GM21367 (cell line): Measurements from ENCODE around the gene PITPNC1.
"Not testable (repeated sequence)": the region's sequence is repeated elsewhere in the genome, so short reads cannot be mapped to it uniquely, and the experiment has no call there.

Experiments used
- ATAC-seq: cut with Tn5 transposase; IDR thresholded peaks from one replicate; pipeline ENCODE4 v1.9.1; 2021; ENCODE audit not compliant: unreplicated experiment

PITPNC1 gene

DNA sequence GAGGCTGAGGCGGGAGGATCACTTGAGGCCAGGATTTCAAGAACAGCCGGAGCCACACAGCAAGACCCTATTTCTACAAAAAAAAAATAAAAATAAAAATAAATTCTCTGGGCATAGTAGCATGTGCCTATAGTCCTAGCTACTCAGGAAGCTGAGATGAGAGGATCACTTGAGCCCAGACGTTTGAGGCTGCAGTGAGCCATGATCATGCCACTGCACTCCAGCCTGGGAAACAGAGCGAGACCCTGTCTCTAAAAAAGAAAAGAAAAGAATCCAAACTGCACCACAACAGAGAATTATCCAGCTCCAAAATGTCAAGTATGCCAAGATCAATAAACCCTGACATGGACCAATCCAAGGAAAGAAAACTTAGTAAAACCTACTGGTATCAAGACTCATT, 261.8 kb downstream of the PITPNC1 start:
- no peak for ATAC-seq

DNA sequence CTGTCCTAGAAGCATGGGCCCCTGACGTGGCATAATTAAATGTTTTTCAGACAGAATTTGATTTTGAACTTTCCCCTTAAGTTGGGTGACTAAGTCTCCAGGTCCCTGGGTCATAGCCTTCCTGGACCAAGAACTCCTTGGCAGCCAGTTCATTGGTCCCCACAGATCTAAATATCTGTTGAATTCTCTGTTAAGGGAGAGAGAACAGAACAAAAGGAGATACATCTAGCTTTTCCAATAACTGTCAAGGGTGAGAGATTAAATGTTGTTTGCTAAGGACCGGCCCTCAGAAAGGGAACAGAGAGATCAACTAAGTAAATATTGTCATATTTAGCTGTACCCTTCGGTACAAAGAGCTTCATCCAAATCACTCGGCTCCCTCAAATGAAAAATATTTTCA, 262.5 kb downstream of the PITPNC1 start:
- ATAC-seq, result no peak

- no peak for ATAC-seq
Observed at GRCh38 chr17:67639979-67640378, 262.9 kb downstream of the PITPNC1 start.

- ATAC-seq, result no peak
Observed at GRCh38 chr17:67642488-67642887, 265.4 kb downstream of the PITPNC1 start.

GRCh38 chr17:67644061-67644460, 267.0 kb downstream of the PITPNC1 start:
- no peak for ATAC-seq

DNA sequence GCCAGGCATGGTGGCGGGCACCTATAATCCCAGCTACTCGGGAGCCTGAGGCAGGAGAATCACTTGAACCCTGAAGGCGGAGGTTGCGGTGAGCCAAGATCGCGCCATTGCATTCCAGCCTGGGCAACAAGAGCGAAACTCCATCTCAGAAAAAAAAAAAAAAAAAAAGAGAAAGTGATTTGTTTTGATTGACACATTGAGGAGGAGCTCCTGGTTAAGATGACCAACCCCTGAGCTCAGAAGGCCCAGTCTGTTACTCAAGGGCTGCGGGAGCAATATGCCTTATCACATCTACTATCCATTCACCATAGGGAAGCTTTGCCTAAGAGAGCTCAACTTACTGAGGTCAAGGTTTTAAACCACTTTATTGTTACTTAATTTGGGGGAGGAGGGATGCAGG, 268.1 kb downstream of the PITPNC1 start:
- not testable (repeated sequence) for ATAC-seq

GRCh38 chr17:67646472-67646871, 269.4 kb downstream of the PITPNC1 start:
- no peak for ATAC-seq

DNA sequence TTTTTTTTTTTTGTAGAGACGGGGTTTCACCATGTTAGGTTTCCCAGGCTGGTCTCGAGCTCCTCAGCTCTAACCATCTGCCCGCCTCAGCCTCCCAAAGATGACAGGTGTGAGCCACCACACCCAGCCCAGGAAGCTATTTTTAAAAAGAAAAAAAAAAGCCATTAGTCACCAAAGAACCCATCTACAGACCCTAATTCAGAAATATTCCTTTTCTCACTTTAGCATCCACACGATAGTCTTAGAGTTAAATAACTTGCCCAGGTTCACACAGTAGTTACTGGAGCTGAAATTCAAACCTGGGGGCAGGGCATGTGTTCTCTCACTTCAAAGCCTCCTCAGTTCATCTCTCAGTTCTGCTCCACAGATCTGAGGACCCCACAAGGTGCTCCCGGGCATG, 270.4 kb downstream of the PITPNC1 start:
- ATAC-seq, result no peak

GRCh38 chr17:67648032-67648905, 271.2 kb downstream of the PITPNC1 start:
- ATAC-seq, result no peak

GRCh38 chr17:67648906-67649295, 271.8 kb downstream of the PITPNC1 start:
- ATAC-seq, result not testable (repeated sequence)

DNA sequence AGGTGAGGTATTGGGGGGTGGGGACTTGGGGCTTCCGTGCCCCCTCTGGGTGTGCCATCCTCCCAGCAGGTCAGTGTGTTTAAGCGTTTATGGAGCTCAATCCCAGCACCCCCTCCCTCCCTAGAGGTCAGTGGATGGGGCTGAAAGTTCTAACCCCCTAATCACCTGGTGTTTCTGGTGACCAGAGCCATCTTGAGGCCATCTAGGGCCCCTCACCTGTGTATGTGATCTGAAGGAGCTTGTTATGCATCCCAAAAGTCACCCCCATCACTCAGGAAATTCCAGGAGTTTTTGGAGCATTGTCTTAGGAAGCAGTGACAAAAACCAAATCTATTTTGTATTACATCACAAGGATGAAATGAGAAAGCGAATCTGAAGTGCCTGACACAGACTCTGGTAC, 272.8 kb downstream of the PITPNC1 start:
- no peak for ATAC-seq

DNA sequence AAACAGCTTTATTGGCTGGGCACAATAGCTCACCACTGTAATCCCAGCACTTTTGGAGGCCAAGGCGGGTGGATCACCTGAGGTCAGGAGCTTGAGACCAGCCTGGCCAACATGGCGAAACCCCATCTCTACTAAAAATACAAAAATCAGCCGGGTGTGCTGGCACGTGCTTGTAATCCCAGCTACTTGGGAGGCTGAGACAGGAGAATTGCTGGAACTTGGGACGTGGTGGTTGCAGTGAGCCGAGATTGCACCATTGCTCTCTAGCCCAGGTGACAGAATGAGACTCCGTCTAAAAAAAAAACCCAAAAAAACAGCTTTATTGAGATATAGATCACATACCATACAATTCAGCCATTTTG, 274.1 kb downstream of the PITPNC1 start:
- not testable (repeated sequence) for ATAC-seq

GRCh38 chr17:67652433-67652832, 275.4 kb downstream of the PITPNC1 start:
- no peak for ATAC-seq

- no peak for ATAC-seq
Observed at GRCh38 chr17:67655478-67656148, 278.5 kb downstream of the PITPNC1 start.

GRCh38 chr17:67656494-67657203, 279.6 kb downstream of the PITPNC1 start:
- ATAC-seq, result no peak

GRCh38 chr17:67657596-67657995, 280.5 kb downstream of the PITPNC1 start:
- ATAC-seq, result no peak

- ATAC-seq, result no peak
Observed at GRCh38 chr17:67658265-67658664, 281.2 kb downstream of the PITPNC1 start.

DNA sequence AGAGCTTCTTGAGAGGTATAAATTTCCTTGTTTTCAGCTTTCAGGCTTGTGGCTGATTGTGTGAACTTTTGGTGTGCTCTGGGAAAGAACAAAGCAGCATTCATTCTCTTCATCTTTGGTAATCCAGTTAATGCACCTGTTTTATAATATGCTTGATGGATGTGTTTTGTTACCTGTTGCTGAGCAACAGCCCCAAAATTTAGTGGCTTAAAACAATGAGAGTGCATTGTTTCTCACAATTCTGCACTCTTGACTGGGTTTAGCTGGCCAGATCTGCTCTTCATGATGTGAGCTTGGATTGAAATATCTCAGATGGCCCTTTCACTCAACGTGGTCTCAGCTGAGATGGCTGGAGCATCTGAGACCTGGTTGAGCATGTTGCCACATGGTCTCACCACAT, 281.9 kb downstream of the PITPNC1 start:
- ATAC-seq, result no peak

GRCh38 chr17:67662712-67663111, 285.6 kb downstream of the PITPNC1 start:
- no peak for ATAC-seq

- ATAC-seq, result no peak
Observed at GRCh38 chr17:67663457-67663856, 286.4 kb downstream of the PITPNC1 start.

DNA sequence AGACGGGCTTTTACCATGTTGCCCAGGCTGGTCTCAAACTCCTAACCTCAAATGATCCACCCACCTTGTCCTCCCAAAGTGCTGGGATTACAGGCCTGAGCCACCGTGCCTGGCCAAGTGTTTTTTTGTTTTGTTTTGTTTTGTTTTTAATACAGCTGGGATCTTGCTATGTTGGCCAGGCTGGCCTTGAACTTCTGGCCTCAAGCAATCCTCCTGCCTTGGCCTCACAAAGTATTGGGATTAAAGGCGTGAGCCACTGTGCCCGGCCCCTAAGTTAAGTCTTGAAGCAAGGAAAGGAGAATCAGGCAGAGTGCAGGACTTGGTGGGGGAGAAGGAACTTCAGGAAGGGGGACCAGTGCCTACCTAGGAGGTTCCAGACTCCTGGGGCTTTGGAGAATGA, 288.9 kb downstream of the PITPNC1 start:
- no peak for ATAC-seq

GRCh38 chr17:67666710-67667109, 289.6 kb downstream of the PITPNC1 start:
- ATAC-seq, result no peak
